GM18907 (cell line): ENCODE results near the gene PAPSS2.
"Not testable (repeated sequence)": the region's sequence is repeated elsewhere in the genome, so short reads cannot be mapped to it uniquely, and the experiment has no call there.

Source experiments
- ATAC-seq: cut with Tn5 transposase; IDR thresholded peaks from one replicate; pipeline ENCODE4 v1.9.1; 2021; ENCODE audit warnings: mild to moderate bottlenecking, moderate library complexity; ENCODE audit not compliant: unreplicated experiment

The PAPSS2 gene

GRCh38 chr10:87742992-87743610 lies 83.4 kb downstream of the PAPSS2 start:
- ATAC-seq: not testable (repeated sequence)

DNA sequence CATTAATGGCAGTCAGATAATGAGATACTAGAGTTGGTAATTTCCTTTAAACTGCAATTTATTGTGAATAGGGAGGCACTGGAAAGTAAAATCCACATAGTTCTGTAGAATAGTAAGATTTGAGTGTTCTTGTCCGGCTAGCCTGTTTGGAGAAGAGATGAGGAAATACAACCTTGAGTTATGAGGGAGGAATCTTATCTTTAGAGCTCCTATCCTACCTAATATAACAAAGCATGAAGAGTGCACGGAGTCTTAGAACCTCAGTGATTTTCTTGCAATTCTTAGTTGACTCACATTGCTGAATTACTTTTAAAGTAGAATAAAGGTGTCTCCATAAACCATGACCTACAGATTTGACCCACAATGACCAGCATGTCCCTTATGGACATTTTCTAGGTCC lies 84.9 kb downstream of the PAPSS2 start:
- ATAC-seq: no peak

DNA sequence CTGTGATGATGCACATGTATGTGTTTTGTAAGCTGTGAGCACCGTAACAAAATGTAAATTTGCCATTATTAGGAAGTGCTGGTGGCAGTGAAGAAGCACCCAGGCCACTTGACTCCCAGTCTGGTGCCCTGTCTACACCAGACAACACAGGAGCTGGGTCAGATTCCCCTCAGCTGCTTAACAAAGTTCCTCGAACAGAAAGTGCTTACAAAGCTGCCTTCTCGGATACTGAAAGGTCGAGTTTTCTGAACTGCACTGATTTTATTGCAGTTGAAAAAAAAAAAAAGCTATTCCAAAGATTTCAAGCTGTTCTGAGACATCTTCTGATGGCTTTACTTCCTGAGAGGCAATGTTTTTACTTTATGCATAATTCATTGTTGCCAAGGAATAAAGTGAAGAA lies 87.2 kb downstream of the PAPSS2 start:
- ATAC-seq: no peak

- not testable (repeated sequence) for ATAC-seq
These were observed 88.6 kb downstream of the PAPSS2 start for GRCh38 chr10:87748244-87748643.

- ATAC-seq: no peak
These were observed 90.5 kb downstream of the PAPSS2 start for GRCh38 chr10:87750001-87750671.

DNA sequence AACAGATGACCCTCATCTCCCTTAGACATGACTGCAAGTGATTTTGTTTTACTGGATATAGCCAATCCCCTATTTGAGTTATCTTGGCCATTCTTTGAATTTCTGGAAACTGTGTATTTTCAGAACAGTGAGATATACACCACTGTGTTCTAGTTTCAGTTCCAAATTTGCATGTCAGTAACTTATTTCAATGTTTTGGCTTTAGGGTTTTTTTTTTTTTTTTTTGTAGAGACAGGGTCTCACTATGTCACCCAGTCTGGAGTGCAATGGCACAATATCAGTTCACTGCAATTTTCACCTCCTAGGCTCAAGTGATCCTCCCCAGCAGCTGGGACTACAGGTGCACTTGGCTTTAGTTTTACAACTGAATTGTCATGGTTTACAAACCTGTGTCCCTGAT lies 91.1 kb downstream of the PAPSS2 start:
- ATAC-seq: peak; percentile 68

DNA sequence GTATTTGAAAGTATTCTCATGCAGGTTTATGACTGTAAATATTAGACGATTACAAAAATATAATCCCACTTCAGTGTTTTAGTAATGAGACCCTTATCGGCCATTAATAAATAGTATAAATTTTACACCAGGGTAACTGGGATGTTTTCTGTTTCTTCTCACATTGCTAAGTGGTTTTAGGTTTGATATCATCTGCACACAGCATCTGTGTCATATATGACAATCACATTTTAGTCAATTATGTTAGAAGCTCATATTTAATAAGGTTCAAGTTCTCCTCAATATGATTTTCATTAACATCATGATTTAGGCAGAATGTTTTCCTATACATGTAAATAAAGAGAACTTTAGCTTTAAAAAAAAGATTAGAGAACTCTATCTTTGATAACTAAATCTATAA lies 91.6 kb downstream of the PAPSS2 start:
- no peak for ATAC-seq

- ATAC-seq: no peak
These were observed 92.9 kb downstream of the PAPSS2 start for GRCh38 chr10:87752566-87752965.

DNA sequence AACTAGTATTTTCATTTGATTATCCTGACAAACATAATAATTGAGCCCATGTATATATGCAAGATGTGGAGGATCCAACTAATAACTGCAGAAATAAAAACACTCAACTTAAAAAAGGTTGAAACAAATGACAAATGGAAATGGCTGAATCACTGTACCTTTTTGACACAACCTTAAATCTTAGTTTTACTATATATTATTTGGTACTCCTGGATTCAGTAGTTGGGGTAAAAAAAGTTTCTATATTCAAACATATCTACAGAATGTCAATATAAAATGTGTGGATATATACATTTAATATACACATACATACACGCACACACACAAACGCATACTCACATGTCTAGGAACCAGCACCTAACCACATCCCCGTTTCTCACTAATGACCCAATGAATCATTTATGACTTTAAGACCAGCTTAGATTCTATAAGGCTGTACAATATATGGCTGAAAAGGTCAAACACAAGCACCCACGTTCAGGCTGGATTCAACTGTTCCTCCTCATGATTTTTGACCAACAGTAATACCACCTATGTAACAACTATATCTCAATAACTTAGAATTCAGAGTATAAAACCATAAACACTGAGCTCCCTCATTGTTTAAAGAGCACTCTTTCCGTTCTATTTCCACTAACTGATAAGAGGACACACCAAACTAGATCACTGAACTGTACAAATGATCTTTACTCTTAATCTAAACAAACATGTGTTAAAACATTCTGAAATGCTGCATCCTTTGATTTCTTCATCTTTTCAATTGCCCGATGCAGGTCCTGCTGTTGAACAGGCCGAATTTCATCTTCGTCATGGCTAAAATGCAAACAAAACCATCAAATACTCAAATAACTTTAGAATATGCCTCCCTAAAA lies 94.6 kb downstream of the PAPSS2 start:
- no peak for ATAC-seq

DNA sequence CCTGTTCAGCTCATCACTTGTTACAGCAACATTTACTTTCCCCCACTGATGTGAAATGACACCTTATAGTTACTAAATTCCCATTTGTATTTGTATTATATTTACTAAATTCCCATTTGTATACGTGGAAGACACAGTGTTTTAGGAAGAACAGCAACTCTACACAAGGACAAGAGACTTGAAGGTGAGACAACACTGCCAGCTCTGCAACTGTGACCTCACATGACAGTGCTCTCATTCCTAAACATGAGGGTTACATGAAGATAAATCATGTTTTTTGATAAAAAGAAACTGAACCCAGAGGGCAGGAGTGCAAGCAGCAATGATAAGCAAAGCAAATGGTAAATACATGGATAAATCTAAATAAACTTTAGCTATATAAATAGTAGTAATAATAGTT lies 98.0 kb downstream of the PAPSS2 start:
- ATAC-seq: no peak

DNA sequence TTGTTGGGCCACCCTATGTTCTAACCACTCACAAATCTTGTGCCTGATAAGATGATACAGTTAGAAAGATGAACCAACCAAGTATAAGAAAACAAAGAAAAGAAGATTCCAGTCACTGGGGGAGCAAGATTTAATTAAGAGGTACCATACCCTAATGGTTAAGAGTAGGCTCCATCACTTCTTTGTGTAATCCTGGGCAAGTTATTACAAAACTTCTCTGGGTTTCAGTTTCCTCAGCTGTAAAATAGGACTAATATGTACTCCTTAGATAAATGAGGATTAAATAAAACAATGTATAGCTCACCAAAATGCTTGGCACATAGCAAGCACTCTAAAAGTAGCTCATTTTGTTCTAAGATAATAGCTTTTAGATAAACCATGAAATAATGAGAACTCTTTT lies 99.9 kb downstream of the PAPSS2 start:
- no peak for ATAC-seq

DNA sequence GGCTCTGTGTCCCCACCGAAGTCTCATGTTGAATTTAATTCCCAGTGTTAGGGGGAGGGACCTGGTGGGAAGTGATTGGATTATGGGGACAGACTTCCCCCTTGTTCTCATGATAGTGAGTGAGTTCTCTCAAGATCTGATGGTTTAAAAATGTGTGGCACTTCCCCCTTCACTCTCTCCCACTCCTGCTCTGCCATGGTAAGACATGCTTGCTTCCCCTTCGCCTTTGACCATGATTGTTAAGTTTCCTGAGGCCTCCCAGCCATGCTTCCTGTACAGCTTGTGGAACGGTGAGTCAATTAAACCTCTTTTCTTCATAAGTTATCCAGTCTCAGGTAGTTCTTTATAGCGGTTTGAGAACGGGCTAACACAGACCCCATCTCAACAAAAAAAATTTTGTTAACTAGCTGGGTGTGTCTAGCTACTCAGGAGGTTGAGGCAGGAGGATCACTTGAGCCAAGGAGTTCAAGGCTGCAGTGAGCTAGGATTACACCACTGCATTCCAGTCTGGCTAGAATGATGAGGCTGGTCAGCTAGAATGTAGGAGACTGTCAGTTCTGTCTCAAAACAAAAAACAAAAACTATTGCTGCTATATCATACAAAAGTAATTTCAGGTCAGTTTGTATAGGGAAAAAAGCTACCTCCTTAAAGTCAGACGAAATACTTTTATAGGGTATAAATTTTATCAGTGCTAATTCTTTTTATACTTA lies 100.7 kb downstream of the PAPSS2 start:
- ATAC-seq: no peak

- no peak for ATAC-seq
These were observed 101.5 kb downstream of the PAPSS2 start for GRCh38 chr10:87761153-87761552.

GRCh38 chr10:87761892-87762291 lies 102.2 kb downstream of the PAPSS2 start:
- peak; percentile 77 for ATAC-seq

- ATAC-seq: no peak
These were observed 103.6 kb downstream of the PAPSS2 start for GRCh38 chr10:87763086-87763861.

GRCh38 chr10:87764072-87764934 lies 104.6 kb downstream of the PAPSS2 start:
- no peak for ATAC-seq

DNA sequence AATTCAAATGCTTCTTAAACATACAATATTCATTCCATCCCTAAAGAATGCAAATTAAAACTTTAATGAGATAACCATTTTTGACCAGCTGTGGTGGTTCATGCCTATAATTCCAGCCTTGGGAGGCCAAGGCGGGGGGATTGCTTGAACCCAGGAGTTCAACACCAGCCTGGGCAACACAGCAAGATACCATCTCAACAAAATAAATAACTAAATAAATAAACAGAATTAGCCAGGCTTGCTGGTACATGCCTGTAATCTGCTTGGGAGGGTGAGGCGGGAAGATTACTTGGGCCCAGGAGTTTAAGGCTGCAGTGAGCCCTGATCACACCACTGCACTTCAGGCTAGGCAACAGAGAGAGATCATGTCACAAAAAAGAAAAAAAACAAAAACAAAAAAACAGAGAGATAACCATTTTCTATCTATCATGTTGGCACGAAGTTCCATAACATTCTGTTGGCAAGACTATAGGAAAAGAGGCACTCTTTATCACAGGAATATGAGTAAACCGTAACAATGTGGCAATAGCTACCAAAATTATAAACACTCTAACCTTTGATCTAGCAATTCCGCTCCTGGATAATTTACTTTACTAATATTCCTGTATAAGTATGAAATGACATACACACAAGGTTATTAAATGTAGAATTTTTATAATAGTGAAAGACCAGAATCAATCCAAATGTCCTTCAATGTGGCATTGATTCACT lies 106.1 kb downstream of the PAPSS2 start:
- no peak for ATAC-seq

DNA sequence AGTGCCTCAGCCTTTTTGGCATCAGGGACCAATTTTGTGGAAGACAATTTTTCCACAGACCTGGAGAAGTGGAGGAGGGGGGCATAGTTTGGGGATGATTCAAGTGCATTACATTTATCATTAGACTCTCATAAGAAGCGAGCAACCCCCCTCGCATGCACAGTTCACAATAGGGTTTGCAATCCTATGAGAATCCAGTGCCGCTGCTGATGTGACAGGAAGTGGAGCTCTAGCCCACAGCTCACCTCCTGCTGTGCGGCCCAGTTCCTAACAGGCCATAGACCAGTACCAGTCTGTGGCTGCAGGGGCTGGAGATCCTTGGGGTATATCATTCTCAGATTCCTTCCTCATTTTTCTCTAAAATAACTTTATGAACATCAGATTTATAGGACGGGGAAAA lies 107.6 kb downstream of the PAPSS2 start:
- ATAC-seq: no peak
